Panc1 (cell line): ENCODE data around the gene LMNA. TPM values are rescaled to one million over a fixed set of nuclear protein-coding genes. Genes with fewer than 3 reads are reported as not detected.

Experiments used
- ATAC-seq: fragments of 200-7000 bp; cut with Tn5 transposase; 2 replicates; pipeline ENCODE4 v1.9.1; 2020; ENCODE audit warnings: mild to moderate bottlenecking, moderate library complexity
- BruUV-seq: library from RNA; stranded (reverse); fragments of 400-500 nt; replicated peaks from 2 replicates; lab custom pipeline; 2021; lab: Mats Ljungman, UMichigan
- CTCF ChIA-PET: fragments of 300-600 bp; sonication (Branson Sonifier 250); formaldehyde crosslinking; loops from one replicate; lab custom pipeline; 2022; ENCODE audit warnings: antibody characterized with exemption; lab: Charles Lee
- POLR2A ChIA-PET: fragments of 300-600 bp; sonication (Branson Sonifier 250); formaldehyde crosslinking; loops from one replicate; lab custom pipeline; 2022; ENCODE audit warnings: antibody characterized with exemption; lab: Charles Lee
- DNase-seq: peaks from one replicate; pipeline ENCODE4 v3.0.0-alpha.2; 2010; ENCODE audit warnings: low read depth, low spot score
- H3K27ac ChIP-seq: 2 replicates; pipeline ENCODE4 v1.5.1; 2011; ENCODE audit warnings: mild to moderate bottlenecking, low read length, inconsistent platforms
- H3K27me3 ChIP-seq: fragments of 200-500 bp; sonication (Bioruptor generic); 2 replicates; pipeline ENCODE4 v1.6.0; 2014; ENCODE audit warnings: low read length, inconsistent platforms; ENCODE audit not compliant: control insufficient read depth, insufficient read depth
- H3K36me3 ChIP-seq: fragments of 200-500 bp; sonication (Bioruptor generic); 2 replicates; pipeline ENCODE4 v1.5.1; 2014; ENCODE audit warnings: inconsistent platforms, mild to moderate bottlenecking, low read length, moderate library complexity; ENCODE audit not compliant: control insufficient read depth, insufficient read depth
- H3K4me1 ChIP-seq: 2 replicates; pipeline ENCODE4 v1.5.1; 2011; ENCODE audit warnings: inconsistent platforms, mild to moderate bottlenecking, low read length, moderate library complexity; ENCODE audit not compliant: control insufficient read depth, insufficient read depth
- H3K4me3 ChIP-seq, 2 experiments: 2 replicates each; pipeline ENCODE4 v1.5.1; 2011 to 2012; ENCODE audit warnings: low read depth in 2 of 2, low read length in 2 of 2, mild to moderate bottlenecking in 2 of 2, inconsistent platforms in 1 of 2, moderate library complexity in 1 of 2
- H3K9me3 ChIP-seq: fragments of 200-500 bp; sonication (Bioruptor generic); 2 replicates; pipeline ENCODE4 v1.5.1; 2014; ENCODE audit warnings: low read depth, mild to moderate bottlenecking, inconsistent platforms, low read length, moderate library complexity; ENCODE audit not compliant: control insufficient read depth, insufficient read depth
- POLR2AphosphoS5 ChIP-seq: IDR thresholded peaks from 2 replicates; pipeline ENCODE4 v1.6.1; 2012; ENCODE audit warnings: mild to moderate bottlenecking, low read depth, low read length, moderate library complexity
- SIN3A ChIP-seq: IDR thresholded peaks from 2 replicates; pipeline ENCODE4 v1.6.1; 2012; ENCODE audit warnings: low read depth, mild to moderate bottlenecking, low read length, moderate library complexity, borderline replicate concordance; ENCODE audit not compliant: insufficient read depth
- TCF7L2 ChIP-seq: IDR thresholded peaks from 2 replicates; pipeline ENCODE4 v1.6.1; 2011; ENCODE audit warnings: mild to moderate bottlenecking, low read depth, low read length, inconsistent platforms
- in situ Hi-C: cut with HindIII; loops from 2 replicates; pipeline ENCODE4 v1.10.0; 2016; ENCODE audit warnings: low sequenced_read_pairs, low pct_unique_long_range_greater_than_20kb
- intact Hi-C: fragments of 100-400 bp; cut with micrococcal nuclease; formaldehyde crosslinking; loops from one replicate; pipeline ENCODE4 v1.10.0; 2022; ENCODE audit not compliant: unreplicated experiment
- total RNA-seq: library from RNA; stranded (reverse); gene quantifications from one replicate; pipeline ENCODE4 v1.2.1, GENCODE V29; 2021; ENCODE audit not compliant: unreplicated experiment
- TF ChIP-seq, protein P1 (sequence below): fragments of 450-650 bp; IDR thresholded peaks from 2 replicates; pipeline ENCODE4 v1.5.1; 2017; ENCODE audit warnings: mild to moderate bottlenecking
- TF ChIP-seq, protein P2 (sequence below), 2 experiments: IDR thresholded peaks; 2 replicates each; pipeline ENCODE4 v1.6.1; 2011 to 2012; ENCODE audit warnings: low read depth in 2 of 2, control low read depth in 1 of 2, low read length in 1 of 2, mild to moderate bottlenecking in 1 of 2, moderate library complexity in 1 of 2; ENCODE audit not compliant: insufficient read depth in 1 of 2

LMNA gene
- total RNA-seq, 1 experiment from 2014 or later, result 691 TPM

DNA sequence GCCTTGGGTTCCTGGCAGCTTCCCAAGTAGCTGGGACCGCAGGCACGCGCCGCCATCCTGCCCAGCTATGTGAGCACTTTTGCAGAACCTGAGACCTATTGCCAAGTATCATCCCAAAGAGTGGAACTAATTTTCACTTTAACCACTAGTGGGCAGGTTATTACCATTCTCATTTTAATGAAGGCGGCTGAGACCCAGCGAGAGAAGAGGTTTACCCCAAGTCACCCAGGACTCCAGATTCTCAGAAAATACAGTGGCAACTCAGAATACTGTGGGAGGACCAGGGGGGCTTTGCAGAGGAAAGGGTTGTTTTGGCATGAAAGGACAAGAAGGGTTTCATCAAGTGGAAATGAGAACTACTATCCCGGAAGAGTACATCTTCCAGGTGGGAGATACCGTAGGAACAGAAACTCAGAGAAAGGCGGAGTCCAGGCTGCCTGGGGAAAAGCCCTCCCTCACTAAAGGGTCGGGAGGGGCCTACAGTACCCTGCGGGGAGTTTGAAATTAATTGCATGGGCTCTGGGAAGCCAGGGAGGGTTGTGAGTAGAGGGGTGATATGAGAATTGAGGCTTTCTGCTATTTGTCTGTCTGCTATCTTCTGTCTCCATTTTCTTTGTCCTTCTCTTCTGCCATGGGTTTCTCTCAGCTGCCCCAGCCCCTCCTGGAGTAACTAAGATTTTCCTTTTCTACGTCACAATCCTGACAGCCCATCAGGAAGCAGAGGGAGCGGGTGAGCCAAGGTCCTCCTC lies 31.7 kb downstream of the LMNA start:
- Histone ChIP-seq H3K27me3 (no peaks in the 10 kb centered on the region), H3K27ac (peak overlapping the region; percentile 35; the same call in 1 of the 2 replicates), H3K4me3 (peak overlapping the region in 1 of 2 experiments; percentile 43; a peak in 2 of 4 replicates), H3K36me3 (no peaks in the 10 kb centered on the region), H3K9me3 (no peaks in the 10 kb centered on the region), H3K4me1 (peaks cover 18% of the 10 kb centered on the region)
- CTCF ChIA-PET, result interaction anchor here (0.6 to 1.5 kb wide), 4 partner anchors 20 to 80 kb away, joined by 3 to 21 read pairs (median 10); no protein-coding TSS in a partner anchor
- no peak for TF ChIP-seq TCF7L2
- TF ChIP-seq, protein P1, sequence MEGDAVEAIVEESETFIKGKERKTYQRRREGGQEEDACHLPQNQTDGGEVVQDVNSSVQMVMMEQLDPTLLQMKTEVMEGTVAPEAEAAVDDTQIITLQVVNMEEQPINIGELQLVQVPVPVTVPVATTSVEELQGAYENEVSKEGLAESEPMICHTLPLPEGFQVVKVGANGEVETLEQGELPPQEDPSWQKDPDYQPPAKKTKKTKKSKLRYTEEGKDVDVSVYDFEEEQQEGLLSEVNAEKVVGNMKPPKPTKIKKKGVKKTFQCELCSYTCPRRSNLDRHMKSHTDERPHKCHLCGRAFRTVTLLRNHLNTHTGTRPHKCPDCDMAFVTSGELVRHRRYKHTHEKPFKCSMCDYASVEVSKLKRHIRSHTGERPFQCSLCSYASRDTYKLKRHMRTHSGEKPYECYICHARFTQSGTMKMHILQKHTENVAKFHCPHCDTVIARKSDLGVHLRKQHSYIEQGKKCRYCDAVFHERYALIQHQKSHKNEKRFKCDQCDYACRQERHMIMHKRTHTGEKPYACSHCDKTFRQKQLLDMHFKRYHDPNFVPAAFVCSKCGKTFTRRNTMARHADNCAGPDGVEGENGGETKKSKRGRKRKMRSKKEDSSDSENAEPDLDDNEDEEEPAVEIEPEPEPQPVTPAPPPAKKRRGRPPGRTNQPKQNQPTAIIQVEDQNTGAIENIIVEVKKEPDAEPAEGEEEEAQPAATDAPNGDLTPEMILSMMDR, result peak; percentile 89
- intact Hi-C loops (loop anchor here (1.0 kb wide), 1 partner anchor 79 kb away; no protein-coding TSS in a partner anchor), in situ Hi-C loops (no loop called here)
- DNase-seq (peak; percentile 82), ATAC-seq (peak; percentile 70)
- BruUV-seq, result no TSS peak
- POLR2A ChIA-PET, result interaction anchor here (1.1 kb wide), 1 partner anchor 67 kb away, joined by 5 read pairs; the partner anchor contains the start of gene PMF1

DNA sequence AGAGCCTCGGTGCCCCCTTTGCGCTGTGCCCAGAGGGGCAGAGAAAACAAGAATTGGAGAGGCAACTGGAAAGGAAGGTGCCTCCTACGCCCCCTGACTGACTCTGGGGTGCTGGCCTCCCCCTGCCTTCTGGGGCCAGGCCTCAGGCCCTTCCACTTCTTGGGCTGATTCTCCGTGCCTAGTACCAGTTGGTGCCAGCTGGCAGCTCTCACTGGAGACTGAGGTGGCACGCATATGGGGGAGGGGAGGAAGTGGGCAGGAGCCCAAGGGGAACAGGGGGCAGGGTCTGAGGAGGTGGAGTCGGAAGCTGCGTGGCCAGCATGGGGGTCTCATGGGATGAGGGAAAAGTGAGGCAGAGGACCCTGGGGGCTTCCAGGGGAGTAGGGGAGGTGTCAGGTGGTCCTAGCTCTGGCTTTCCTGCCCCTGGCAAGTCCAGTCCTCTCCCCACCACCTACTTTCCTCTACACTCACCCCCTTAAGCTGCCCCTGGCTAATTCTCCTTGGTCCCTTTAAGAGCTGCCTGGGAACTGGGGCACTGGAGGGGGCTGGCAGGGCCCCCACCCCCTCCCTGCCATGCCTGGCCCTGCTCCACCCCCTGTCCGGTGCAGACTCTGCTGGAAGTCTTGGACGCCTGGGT lies 32.4 kb downstream of the LMNA start:
- H3K4me3 ChIP-seq, result no peak overlapping the region
- H3K36me3 ChIP-seq, result no peaks in the 10 kb centered on the region
- H3K27me3 ChIP-seq, result no peaks in the 10 kb centered on the region
- in situ Hi-C loops (no loop called here), intact Hi-C loops (loop anchor here (1.0 kb wide), 1 partner anchor 78 kb away; no protein-coding TSS in a partner anchor)
- DNase-seq (no peak), ATAC-seq (no peak)
- peaks cover 16% of the 10 kb centered on the region for H3K4me1 ChIP-seq
- POLR2A ChIA-PET, result no interaction called here
- no peak overlapping the region for H3K27ac ChIP-seq
- H3K9me3 ChIP-seq, result no peaks in the 10 kb centered on the region
- CTCF ChIA-PET, result interaction anchor here (0.6 to 1.1 kb wide), 4 partner anchors 77 to 239 kb away, joined by 3 to 15 read pairs (median 4); no protein-coding TSS in a partner anchor
- TF ChIP-seq, protein P2, sequence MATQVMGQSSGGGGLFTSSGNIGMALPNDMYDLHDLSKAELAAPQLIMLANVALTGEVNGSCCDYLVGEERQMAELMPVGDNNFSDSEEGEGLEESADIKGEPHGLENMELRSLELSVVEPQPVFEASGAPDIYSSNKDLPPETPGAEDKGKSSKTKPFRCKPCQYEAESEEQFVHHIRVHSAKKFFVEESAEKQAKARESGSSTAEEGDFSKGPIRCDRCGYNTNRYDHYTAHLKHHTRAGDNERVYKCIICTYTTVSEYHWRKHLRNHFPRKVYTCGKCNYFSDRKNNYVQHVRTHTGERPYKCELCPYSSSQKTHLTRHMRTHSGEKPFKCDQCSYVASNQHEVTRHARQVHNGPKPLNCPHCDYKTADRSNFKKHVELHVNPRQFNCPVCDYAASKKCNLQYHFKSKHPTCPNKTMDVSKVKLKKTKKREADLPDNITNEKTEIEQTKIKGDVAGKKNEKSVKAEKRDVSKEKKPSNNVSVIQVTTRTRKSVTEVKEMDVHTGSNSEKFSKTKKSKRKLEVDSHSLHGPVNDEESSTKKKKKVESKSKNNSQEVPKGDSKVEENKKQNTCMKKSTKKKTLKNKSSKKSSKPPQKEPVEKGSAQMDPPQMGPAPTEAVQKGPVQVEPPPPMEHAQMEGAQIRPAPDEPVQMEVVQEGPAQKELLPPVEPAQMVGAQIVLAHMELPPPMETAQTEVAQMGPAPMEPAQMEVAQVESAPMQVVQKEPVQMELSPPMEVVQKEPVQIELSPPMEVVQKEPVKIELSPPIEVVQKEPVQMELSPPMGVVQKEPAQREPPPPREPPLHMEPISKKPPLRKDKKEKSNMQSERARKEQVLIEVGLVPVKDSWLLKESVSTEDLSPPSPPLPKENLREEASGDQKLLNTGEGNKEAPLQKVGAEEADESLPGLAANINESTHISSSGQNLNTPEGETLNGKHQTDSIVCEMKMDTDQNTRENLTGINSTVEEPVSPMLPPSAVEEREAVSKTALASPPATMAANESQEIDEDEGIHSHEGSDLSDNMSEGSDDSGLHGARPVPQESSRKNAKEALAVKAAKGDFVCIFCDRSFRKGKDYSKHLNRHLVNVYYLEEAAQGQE (IDR thresholded peaks at IDR 0.05; ENCODE audit: insufficient read depth in 1 of 2, low read depth in 2 of 2, low read length in 1 of 2), result no peak
- TF ChIP-seq POLR2AphosphoS5 (no peak), SIN3A (no peak), TCF7L2 (no peak)
- TF ChIP-seq, protein P1, result no peak
- BruUV-seq, result no TSS peak
